Adipose tissue (tissue), 3 donors: Measurements from ENCODE around the gene PTPRT. TPM values are rescaled to one million over a fixed set of nuclear protein-coding genes. Genes with fewer than 3 reads are reported as not detected.

Source experiments
- H3K27ac ChIP-seq: one replicate; pipeline ENCODE4 v1.5.1; 2013; ENCODE audit warnings: low read depth, low read length
- WGBS, 3 donors: extraction: QIAGEN DNeasy Blood & Tissue Kit; methylation state at CpG; one replicate each; pipeline ENCODE4 v1.1.7; 2013; 5-methylcytosine and 5-hydroxymethylcytosine counted together
- polyA plus RNA-seq, 3 donors: library from polyadenylated mRNA; stranded (reverse); fragments of 200-250 nt; gene quantifications; one replicate each; pipeline ENCODE4 v1.2.3, GENCODE V29; 2013
- donor health status: healthy with polysubstance abuse.
- donor health status: Bipolar disorder and iron deficiency.
- donor health status: healthy.

Gene PTPRT
- polyA plus RNA-seq, 3 donors: 0.04 to 0.30 (median 0.11) TPM

- no peak overlapping the region for H3K27ac ChIP-seq
- 85 to 90% (median 86%) methylated on average over 4 of the region's 4 CpGs for WGBS, 3 donors
These were observed 1039.5 kb downstream of the PTPRT start for GRCh38 chr20:42150230-42150629.

DNA sequence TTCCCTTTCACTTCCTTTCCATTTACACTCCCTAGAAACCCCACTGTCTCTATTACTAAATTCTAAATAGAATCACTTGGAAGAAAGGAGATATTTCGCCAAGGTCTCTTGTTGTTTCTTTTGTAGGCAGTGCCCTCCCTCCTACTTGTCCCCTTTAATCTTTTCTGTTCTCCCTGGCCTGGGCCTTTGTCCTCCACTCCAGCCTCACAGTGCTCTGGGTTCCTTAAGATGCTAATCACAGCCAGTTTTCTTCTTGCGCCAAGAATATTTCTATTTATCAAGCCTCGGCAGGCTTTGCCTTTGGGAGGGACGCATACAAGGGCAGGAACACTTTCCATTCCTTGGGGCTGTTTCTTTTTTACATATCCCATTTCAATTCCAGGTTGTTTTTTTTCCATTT lies 1051.0 kb downstream of the PTPRT start:
- no peak overlapping the region for H3K27ac ChIP-seq
- WGBS, 3 donors: 57 to 60% (median 58%) methylated on average over 4 of the region's 4 CpGs

DNA sequence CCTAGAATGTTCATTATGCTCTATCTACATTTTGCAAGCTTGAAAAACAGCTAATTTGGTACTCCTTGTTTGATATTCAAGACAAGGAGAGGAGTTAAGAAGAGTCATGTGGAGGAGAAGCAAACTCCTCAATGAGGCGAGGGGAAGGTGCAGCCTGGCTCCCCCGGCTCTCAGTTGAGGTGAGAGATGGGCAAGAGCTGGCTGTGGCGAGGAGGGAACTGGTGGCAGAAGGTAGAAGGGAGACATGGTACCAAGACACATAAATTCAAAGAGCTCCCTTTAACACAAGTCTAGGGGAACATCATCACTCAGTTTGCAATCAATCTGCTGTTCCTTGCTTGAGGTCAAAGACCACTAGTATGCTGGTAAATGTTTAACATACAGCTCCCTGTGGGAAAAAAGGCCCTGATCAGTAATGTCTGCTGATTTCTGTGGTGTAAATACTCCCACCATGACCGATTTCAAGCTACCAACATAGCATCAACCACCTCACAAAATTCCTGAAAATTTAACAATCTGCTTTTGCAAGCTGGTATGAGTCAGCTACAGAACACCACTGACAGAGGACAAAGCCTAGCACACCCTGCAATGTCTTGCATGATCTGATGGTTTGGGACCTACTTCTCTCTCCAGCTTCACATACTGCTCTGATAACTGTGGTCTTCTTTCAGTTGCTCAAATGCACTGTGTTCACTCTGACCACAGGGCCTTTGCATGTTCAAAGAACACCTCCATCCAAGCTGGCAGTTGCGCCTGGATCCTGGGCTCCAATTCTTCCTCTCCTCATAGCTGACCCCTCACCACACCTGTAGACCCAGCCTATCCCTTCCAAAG lies 1055.2 kb downstream of the PTPRT start:
- WGBS, 3 donors: 72 to 81% (median 76%) methylated on average over 5 of the region's 5 CpGs
- no peak overlapping the region for H3K27ac ChIP-seq

- WGBS, 3 donors: 80 to 86% (median 84%) methylated on average over 5 of the region's 5 CpGs
- no peak overlapping the region for H3K27ac ChIP-seq
These were observed 1058.7 kb downstream of the PTPRT start for GRCh38 chr20:42130810-42131596.

DNA sequence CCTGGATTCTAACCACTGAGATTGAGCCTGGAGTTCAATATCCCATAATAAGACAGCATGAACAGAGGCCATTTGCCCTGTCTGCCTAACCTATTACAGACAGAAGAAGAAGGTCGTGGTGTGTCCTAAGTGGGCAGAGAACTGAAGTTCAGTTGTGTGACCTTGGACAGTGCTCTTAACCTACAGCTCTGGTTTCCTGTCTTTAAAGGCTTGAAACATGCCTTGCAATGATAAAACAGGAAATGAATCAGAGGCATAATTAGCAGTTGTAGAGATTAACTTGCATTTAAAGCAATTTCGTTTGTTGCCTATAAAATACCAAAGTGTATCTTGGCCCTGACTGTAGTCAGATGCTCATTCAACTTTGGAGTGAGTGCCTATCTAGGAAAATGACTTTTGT lies 1064.3 kb downstream of the PTPRT start:
- WGBS, 3 donors: 35 to 45% (median 43%) methylated on average over 2 of the region's 2 CpGs
- no peak overlapping the region for H3K27ac ChIP-seq

DNA sequence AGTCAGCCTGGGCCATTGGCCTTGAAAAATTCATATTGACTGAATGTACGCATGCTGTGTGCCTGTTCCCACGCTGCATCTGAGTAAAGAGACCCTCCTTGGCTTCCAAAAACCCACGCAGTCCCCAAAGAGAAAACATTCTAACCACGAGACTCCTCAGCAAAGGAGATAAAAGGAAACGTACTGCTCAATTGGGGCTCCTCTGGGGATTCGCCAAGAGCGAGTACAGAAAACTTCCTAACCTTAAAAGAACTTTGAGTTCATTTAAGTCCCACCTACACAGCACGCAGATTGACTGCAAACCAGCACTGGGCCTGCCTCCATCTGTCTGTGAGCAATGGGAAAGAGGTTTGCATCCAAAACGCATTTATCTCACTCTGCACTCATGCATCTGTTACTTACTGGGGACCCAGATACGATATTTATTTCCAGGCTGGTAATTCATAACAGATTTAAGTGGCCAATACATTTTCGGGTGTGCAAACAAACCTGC lies 1065.7 kb downstream of the PTPRT start:
- no peak overlapping the region for H3K27ac ChIP-seq
- WGBS, 3 donors: 61 to 66% (median 64%) methylated on average over 11 of the region's 11 CpGs

DNA sequence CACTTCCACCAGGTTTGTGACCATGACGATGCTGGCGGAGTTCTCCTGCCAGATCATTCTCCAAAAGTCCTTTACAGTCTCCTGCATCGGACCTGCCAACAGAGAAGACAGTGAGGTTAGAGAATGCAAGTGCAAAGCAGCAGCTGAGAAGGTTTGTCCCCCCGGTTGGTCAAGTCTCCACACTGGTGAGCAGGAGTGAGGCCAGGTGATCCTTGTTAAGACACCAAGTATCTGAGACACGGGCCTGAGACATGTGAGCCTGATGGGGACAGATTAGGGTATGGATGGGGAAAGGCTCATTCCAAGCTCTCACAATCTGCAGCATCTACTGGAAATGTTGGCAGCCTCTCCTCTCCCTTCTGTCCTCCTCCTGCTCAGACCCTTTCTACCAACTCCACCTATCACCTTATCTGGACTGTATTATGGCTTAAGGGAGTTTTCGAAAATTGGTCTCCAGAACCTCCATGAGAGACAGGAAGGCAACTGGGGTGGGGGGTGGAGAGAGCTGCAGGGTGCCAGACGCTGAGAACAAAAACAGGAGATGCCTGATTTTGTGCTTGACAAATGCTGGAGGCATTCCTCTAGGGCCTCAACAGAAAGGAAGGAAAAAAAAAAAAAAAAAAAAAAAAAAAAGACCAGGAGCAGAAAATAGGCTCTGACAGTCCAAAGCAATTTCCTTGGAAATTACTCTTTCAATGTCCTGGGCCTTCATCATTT lies 1071.1 kb downstream of the PTPRT start:
- 61 to 69% (median 66%) methylated on average over 7 of the region's 7 CpGs for WGBS, 3 donors
- no peak overlapping the region for H3K27ac ChIP-seq

DNA sequence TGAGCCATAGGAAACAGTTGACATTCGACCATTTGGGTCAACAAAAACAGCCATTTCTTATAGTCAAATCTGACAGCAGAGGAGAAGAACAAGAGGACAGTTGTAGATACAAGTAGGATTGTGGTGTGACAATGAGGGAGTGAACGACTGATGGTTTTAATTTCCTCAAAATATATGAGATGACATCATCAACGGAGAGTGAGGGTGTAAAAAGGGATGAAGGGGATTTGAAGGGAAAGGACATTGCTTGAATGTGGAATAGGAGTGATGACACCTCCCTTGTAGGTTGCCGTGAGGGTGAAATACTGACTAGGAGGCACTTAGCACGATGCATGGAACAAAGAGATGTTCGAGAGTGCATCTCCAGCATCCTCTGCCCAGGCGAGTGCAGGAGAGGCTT lies 1071.7 kb downstream of the PTPRT start:
- 72 to 84% (median 83%) methylated on average over 7 of the region's 7 CpGs for WGBS, 3 donors
- no peak overlapping the region for H3K27ac ChIP-seq

DNA sequence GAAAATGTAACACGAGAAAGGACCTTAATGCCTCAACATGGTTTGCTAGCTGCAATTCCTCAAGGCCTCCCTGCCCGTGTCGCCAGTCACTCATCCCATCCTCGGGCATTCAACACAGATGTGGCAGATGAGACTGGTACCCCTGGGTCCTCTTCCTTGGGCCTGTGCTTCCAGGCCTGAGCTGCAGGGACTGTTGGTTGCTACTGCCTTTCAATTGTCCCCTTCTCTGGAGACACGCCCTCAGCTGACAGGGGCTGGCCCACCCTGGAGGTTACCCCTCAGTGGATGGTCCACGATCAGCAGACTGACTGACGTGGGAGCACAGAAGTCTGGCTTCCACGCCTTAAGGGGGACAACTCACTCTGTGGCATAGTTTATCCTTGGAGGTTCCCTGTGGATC lies 1076.5 kb downstream of the PTPRT start:
- H3K27ac ChIP-seq: no peak overlapping the region
- 64 to 85% (median 82%) methylated on average over 8 of the region's 8 CpGs for WGBS, 3 donors

DNA sequence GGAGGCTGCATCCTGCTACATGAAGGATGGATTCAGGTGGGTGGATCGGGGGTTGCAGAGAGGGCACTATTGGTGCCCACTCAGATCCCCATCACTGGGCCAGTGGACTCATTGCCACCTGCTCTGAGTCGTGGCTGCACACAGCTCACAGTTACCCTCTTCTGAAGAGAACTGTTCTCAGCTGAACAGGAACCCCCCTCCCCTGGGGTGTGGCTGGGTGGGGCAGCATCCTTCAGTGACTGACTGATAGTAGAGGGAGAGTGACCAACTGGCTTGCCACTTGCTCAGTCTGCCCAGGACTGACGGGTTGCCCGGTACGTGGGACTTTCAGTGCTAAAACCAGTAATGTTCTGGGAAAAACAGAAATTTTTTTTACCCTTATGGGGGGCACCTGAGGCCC lies 1077.5 kb downstream of the PTPRT start:
- WGBS, 3 donors: 77 to 83% (median 81%) methylated on average over 5 of the region's 5 CpGs
- no peak overlapping the region for H3K27ac ChIP-seq

- 81 to 95% (median 83%) methylated on average over 1 of the region's 1 CpG for WGBS, 3 donors
- H3K27ac ChIP-seq: no peak overlapping the region
These were observed 1078.4 kb downstream of the PTPRT start for GRCh38 chr20:42111349-42111748.

DNA sequence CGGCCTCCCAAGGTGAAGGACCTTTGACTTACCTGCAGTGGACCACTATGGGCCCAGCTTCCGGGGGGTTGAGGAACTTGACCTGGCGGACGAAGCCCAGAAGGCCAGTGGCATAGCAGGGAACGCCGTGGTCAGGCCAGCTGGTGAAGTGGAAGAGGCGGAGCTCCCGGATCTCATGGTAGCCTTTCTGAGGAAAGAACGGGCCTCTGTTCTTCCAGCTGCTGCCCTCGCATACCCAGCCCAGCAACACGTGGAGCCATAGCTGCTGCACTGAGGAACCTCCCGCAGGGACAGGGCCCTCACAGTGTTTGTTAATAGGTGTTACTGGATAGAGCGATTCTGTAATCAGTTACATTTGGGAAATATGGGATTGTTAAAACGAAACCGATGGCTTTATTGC lies 1079.4 kb downstream of the PTPRT start:
- WGBS, 3 donors: 69 to 78% (median 78%) methylated on average over 15 of the region's 15 CpGs
- H3K27ac ChIP-seq: no peak overlapping the region

DNA sequence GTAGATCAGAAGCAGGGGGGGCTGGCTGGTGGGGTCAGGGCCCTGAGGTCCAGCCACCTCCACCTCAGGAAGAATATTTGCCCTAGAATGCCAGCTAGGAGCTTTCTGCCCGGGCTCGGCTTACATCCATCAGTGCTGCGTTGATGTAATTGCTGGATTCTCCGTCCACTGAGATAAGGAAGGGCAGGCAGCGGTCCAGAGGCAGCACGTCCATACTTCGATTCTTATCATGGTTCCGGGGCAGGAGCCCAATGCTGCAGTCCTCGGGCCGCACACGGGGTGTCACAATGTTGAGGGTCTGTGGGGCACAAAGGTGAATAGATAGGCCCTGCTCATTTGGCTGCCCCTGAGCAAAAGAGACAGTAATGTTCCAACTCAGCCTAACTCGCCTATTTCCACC lies 1087.7 kb downstream of the PTPRT start:
- WGBS, 3 donors: 68 to 79% (median 79%) methylated on average over 12 of the region's 12 CpGs
- no peak overlapping the region for H3K27ac ChIP-seq

DNA sequence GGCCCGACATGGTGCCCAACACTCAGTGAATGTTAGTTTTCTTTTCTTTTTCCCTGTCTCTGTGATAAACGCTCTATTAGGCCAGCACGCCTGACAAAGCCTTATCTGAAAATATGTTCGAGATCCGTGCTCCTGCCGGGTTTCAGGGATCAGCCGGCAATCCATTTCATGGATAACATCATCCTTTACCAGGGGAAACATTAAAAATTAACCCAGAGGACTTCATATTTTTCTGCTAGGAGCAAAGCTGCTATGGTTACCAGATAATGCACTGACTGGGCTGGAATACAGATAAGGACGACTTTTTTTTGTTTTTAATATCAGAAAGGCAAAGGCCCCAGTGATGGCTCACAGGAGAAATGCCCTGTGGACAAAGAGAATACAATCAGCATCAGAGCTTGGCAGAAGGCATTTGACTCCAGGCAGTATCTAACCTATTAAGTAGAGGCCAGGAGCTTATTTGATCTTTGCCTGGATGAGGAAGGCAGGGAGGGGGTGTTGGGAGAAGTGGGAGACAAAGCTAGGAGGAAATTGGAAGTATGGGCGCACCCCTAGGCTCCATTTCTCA lies 1089.5 kb downstream of the PTPRT start:
- no peak overlapping the region for H3K27ac ChIP-seq
- 20 to 62% (median 56%) methylated on average over 9 of the region's 9 CpGs for WGBS, 3 donors

- 80 to 90% (median 84%) methylated on average over 7 of the region's 7 CpGs for WGBS, 3 donors
- no peak overlapping the region for H3K27ac ChIP-seq
These were observed 1090.6 kb downstream of the PTPRT start for GRCh38 chr20:42099101-42099500.

DNA sequence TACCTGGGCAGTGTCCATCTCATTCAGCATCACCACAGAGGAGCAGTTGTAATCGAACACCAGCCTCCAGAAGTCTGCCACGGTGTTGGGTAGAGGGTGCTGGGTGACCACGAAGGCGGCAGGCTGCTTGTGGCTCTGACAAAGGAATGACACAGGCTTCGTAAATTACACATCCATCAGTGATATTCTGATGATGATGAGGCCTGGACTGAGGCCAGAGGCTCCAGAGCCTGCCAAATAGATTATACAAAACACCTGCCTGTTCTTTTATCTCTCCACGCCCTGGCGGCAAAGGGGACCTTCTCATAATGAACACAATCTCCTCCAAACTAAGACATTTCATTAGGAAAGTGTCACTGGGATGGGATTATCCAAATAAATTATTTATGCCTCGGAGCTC lies 1091.3 kb downstream of the PTPRT start:
- WGBS, 3 donors: 67 to 82% (median 78%) methylated on average over 8 of the region's 8 CpGs
- no peak overlapping the region for H3K27ac ChIP-seq

DNA sequence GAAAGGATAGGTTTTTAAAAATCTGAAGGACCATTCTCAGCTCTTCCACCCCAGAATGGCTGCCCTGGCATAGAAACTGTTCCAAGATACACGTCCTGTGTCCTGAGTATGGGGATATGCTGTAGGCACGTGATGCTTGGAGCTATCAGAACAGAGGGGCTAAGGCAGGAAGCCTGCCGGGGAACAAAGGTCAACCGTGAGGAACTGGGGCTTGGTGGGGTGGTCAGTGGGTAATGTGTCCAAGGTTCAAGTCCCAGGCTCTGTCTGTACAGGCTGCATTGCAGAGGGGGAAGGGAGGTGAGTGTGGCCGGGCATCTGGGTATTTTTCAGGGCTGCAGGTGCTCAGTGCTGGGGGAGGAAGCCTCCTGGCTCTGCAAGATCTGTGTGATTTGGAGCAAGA lies 1092.0 kb downstream of the PTPRT start:
- no peak overlapping the region for H3K27ac ChIP-seq
- 62 to 73% (median 70%) methylated on average over 5 of the region's 5 CpGs for WGBS, 3 donors

DNA sequence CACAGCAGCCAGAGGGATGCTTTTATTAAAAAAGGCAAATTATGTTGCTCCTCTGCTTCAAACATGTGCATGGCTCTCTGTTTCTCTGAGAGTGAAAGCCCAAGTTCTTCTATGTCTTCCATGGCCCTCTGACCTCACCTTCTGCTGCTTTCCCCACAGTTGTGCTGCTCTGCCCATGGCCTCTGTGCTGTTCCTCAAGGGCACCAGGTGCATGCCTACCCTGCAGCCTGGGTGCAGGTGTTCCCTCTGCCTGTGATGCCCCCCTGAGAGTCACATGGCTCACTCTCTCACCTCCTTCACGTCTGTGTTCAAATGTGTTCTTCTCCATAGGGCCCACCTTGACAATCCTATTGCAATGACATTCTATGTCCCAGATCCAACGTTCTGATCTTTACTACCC lies 1094.5 kb downstream of the PTPRT start:
- 43 to 71% (median 69%) methylated on average over 2 of the region's 2 CpGs for WGBS, 3 donors
- H3K27ac ChIP-seq: no peak overlapping the region
